Right lobe of liver (tissue), 4 donors: ENCODE data around the gene BEST1.

ENCODE experiments used
- POLR2A ChIP-seq: fragments of 450-650 bp; IDR thresholded peaks from one replicate; pipeline ENCODE4 v1.6.1; 2017; ENCODE audit warnings: antibody characterized with exemption, mild to moderate bottlenecking
- TF ChIP-seq, protein P1 (sequence below), 4 donors: fragments of 200-600 bp in 3 of 4; fragments of 450-650 bp in 1 of 4; IDR thresholded peaks; one replicate each; pipeline versions ENCODE4 v1.5.1 to v1.8.0; 2016 to 2022; ENCODE audit warnings: antibody characterized with exemption in 4 of 4, mild to moderate bottlenecking in 2 of 4
- donor health status: DM: no; HTN: no; CAD: no.
- donor health status: DM: no; HTN: no; CAD: no.
- donor health status: DM: no; HTN: yes; CAD: no.

DNA sequence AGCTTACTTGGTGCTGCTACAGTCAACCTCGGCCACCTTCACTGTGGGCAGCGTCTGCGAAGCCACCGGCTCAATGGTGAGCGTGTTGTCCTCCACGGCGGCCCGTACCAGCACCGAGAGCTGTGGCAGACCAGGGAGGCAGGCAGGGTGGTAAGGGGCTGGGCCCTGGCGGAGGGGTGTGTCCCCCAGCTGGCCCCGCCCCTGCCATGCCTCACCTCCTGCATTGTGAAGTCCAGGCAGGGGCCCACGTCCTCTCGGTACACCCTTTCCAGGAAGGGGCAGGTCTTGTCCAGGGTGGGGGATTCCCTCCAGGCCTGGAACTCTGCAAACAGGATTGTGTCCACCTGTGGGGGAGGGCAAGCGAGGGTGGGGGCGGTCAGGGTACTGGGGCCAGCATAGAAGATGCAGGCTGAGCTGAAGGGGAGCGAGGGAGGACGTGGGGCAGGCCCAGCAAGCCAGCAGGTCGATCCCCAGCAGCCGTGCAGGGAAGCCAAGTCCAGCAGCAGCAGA is 45.6 kb upstream of the BEST1 start:
- TF ChIP-seq, protein P1, sequence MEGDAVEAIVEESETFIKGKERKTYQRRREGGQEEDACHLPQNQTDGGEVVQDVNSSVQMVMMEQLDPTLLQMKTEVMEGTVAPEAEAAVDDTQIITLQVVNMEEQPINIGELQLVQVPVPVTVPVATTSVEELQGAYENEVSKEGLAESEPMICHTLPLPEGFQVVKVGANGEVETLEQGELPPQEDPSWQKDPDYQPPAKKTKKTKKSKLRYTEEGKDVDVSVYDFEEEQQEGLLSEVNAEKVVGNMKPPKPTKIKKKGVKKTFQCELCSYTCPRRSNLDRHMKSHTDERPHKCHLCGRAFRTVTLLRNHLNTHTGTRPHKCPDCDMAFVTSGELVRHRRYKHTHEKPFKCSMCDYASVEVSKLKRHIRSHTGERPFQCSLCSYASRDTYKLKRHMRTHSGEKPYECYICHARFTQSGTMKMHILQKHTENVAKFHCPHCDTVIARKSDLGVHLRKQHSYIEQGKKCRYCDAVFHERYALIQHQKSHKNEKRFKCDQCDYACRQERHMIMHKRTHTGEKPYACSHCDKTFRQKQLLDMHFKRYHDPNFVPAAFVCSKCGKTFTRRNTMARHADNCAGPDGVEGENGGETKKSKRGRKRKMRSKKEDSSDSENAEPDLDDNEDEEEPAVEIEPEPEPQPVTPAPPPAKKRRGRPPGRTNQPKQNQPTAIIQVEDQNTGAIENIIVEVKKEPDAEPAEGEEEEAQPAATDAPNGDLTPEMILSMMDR (IDR thresholded peaks at IDR 0.05) = no peak
- no peak for TF ChIP-seq POLR2A
